ENCODE measurements around the gene CNGB1. TPM values are rescaled to one million over a fixed set of nuclear protein-coding genes. Genes with fewer than 3 reads are reported as not detected.
A peak's percentile ranks its signal among the peaks of the same experiment; 100 is the strongest.

CNGB1 gene
- total RNA-seq = not detected in 2 replicates

DNA sequence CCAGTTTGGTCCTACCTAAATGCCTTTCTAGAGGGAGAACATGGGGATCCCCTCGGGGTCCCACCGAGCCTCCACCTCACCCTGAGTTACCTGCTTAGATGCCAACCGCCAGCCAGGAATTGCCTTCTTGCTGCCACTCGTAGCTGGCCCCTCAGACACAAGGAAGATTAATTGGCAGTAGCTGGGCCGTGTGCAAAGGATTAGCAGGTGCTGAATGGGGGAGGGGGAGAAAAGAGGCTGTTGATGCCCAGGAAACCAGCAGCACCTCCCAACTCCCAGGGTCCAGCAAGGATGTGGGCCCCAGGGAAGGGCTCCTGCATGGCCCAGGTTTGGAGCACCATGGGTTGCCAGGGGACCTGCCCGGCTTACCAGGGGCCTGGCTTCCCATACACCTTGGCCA lies at the start of gene CNGB1:
Gene CNGB1 (minus strand): TSS at position 159 of the 400 bp plus-strand sequence. CDS start 3,842 bp downstream, outside the sequence.
- TF ChIP-seq, protein P1, sequence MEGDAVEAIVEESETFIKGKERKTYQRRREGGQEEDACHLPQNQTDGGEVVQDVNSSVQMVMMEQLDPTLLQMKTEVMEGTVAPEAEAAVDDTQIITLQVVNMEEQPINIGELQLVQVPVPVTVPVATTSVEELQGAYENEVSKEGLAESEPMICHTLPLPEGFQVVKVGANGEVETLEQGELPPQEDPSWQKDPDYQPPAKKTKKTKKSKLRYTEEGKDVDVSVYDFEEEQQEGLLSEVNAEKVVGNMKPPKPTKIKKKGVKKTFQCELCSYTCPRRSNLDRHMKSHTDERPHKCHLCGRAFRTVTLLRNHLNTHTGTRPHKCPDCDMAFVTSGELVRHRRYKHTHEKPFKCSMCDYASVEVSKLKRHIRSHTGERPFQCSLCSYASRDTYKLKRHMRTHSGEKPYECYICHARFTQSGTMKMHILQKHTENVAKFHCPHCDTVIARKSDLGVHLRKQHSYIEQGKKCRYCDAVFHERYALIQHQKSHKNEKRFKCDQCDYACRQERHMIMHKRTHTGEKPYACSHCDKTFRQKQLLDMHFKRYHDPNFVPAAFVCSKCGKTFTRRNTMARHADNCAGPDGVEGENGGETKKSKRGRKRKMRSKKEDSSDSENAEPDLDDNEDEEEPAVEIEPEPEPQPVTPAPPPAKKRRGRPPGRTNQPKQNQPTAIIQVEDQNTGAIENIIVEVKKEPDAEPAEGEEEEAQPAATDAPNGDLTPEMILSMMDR (IDR thresholded peaks at IDR 0.05; ENCODE audit: extremely low read depth, low read depth, low read length) = no peak
- no peak within 1 kb of the TSS for H2AFZ ChIP-seq (ENCODE audit: low read length)
- no peak within 1 kb of the TSS for H3K27ac ChIP-seq (ENCODE audit: low read depth, low read length)
- DNase-seq (ENCODE audit: insufficient read length, low spot score, missing footprints) = peak; percentile 21
- no peaks in the 10 kb centered on the region for H4K20me1 ChIP-seq (ENCODE audit: insufficient read depth, low read length)
- no peaks in the 10 kb centered on the region for H3K36me3 ChIP-seq (ENCODE audit: insufficient read depth, low read length)
- no peaks in the 10 kb centered on the region for H3K9me3 ChIP-seq (ENCODE audit: low read depth, low read length)
- H3K4me1 ChIP-seq (ENCODE audit: insufficient read depth, low read length) = no peaks in the 10 kb centered on the region
- H3K27me3 ChIP-seq (ENCODE audit: insufficient read depth, low read length) = peaks cover 15% of the 10 kb centered on the region
- no peaks in the 10 kb centered on the region for H3K79me2 ChIP-seq (ENCODE audit: insufficient read depth, low read length)
- H3K4me3 ChIP-seq (ENCODE audit: insufficient read depth, low read length) = no peak within 1 kb of the TSS
- no peak within 1 kb of the TSS for H3K4me2 ChIP-seq (ENCODE audit: insufficient read depth, low read length)

DNA sequence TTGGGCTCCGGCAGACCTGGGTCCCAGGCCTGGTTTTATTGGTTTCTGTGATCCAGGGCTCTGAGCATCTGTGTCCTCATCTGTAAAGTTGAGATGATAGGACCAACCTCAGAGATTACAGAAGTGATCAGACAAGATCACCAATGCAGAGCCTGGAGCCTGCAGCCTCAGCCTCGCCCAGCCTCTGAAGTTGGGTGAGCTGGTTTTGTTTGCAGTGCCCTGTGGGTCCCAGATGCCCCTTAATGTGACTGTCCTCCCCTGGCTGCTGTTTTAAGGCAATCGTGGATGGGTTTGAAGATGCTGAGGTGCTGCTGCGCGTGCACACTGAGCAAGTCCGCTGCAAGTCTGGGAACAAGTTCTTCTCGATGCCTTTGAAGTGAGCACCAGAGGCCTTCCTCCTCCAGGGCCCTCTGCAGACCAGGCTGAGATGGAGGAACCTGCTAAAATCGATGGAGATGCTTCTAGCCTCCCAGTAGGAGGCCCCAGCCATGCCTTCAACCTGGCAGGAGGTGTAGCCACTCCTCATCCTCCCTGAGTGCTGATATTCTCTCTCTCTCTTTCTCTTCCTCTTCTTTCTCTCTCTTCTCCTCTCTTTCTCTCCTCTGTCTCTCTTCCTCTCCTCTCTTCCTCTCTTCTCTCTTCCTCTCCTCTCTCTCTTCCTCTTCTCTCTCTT lies 49.1 kb upstream of the CNGB1 start:
- Histone ChIP-seq H3K36me3 (ENCODE audit: insufficient read depth, low read length) (peaks cover 3% of the 10 kb centered on the region), H3K79me2 (ENCODE audit: insufficient read depth, low read length) (no peaks in the 10 kb centered on the region), H3K4me1 (ENCODE audit: insufficient read depth, low read length) (peaks cover 17% of the 10 kb centered on the region), H4K20me1 (ENCODE audit: insufficient read depth, low read length) (peaks cover 8% of the 10 kb centered on the region), H3K4me3 (ENCODE audit: insufficient read depth, low read length) (no peak overlapping the region), H3K27me3 (ENCODE audit: insufficient read depth, low read length) (peaks cover 16% of the 10 kb centered on the region), H2AFZ (ENCODE audit: low read length) (no peak overlapping the region), H3K4me2 (ENCODE audit: insufficient read depth, low read length) (no peak overlapping the region), H3K27ac (ENCODE audit: low read depth, low read length) (no peak overlapping the region), H3K9me3 (ENCODE audit: low read depth, low read length) (no peaks in the 10 kb centered on the region)
- TF ChIP-seq, protein P1 (IDR thresholded peaks at IDR 0.05; ENCODE audit: extremely low read depth, low read depth, low read length) = no peak
- peak; percentile 26 for DNase-seq (ENCODE audit: insufficient read length, low spot score, missing footprints)

DNA sequence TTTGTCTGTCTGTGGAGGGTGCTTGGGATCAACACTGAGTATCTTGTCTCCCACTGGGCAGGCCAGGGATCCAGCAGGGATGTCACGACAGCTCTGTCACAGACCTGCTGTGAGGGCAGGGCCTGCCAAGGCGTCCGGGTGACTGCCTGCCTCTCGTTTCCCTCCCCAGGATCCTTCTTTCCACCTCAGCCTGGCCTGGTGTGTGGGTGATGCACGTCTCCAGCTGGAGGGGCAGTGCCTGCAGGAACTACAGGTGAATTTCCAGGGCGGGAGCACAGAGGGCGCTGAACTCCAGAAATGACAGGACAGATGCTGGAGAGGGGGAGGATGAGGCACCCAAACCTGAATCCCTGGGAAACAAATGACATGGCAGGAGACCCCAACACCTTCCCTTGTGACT lies 47.9 kb upstream of the CNGB1 start:
- Histone ChIP-seq H3K79me2 (ENCODE audit: insufficient read depth, low read length) (no peaks in the 10 kb centered on the region), H3K27me3 (ENCODE audit: insufficient read depth, low read length) (peaks cover 4% of the 10 kb centered on the region), H3K4me1 (ENCODE audit: insufficient read depth, low read length) (peaks cover 14% of the 10 kb centered on the region), H3K36me3 (ENCODE audit: insufficient read depth, low read length) (peaks cover 5% of the 10 kb centered on the region), H3K27ac (ENCODE audit: low read depth, low read length) (no peak overlapping the region), H2AFZ (ENCODE audit: low read length) (no peak overlapping the region), H4K20me1 (ENCODE audit: insufficient read depth, low read length) (peaks cover 8% of the 10 kb centered on the region), H3K4me3 (ENCODE audit: insufficient read depth, low read length) (no peak overlapping the region), H3K4me2 (ENCODE audit: insufficient read depth, low read length) (no peak overlapping the region), H3K9me3 (ENCODE audit: low read depth, low read length) (no peaks in the 10 kb centered on the region)
- TF ChIP-seq, protein P1 (IDR thresholded peaks at IDR 0.05; ENCODE audit: extremely low read depth, low read depth, low read length) = no peak
- DNase-seq (ENCODE audit: insufficient read length, low spot score, missing footprints) = peak; percentile 45

DNA sequence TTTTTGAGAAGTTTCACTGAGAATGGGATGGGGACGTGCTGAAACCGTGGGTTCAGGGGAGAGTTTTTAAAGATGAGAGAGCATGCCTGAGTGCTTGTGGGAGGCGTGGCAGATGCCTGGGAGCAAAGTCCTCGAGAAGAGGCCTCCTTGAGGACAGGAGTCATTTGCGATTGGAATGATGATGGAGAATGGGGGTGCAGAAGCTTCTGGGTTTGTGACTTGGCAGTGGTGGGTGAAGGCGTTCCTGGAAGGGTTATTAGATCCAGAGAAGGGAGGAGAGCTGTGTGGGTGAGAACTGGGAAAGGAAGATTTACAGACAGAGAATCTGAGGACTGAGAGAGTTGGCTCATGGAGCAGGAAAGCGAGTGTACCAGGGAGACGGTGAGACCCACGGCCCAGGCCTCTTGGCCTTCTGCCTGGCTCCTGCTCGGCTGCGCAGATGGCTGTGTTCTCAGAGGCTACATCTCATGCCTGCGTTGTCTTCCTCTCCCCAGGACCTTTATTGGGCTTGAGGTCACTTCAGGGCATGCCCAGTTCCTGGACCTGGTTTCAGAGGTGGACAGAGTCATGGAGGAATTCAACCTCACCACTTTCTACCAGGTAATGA lies 46.0 kb upstream of the CNGB1 start:
- TF ChIP-seq, protein P1 (IDR thresholded peaks at IDR 0.05; ENCODE audit: extremely low read depth, low read depth, low read length) = no peak
- no peaks in the 10 kb centered on the region for H3K9me3 ChIP-seq (ENCODE audit: low read depth, low read length)
- H3K27ac ChIP-seq (ENCODE audit: low read depth, low read length) = no peak overlapping the region
- no peak overlapping the region for H2AFZ ChIP-seq (ENCODE audit: low read length)
- no peaks in the 10 kb centered on the region for H3K79me2 ChIP-seq (ENCODE audit: insufficient read depth, low read length)
- peaks cover 11% of the 10 kb centered on the region for H3K36me3 ChIP-seq (ENCODE audit: insufficient read depth, low read length)
- no peaks in the 10 kb centered on the region for H3K27me3 ChIP-seq (ENCODE audit: insufficient read depth, low read length)
- H3K4me1 ChIP-seq (ENCODE audit: insufficient read depth, low read length) = peaks cover 4% of the 10 kb centered on the region
- peaks cover 4% of the 10 kb centered on the region for H4K20me1 ChIP-seq (ENCODE audit: insufficient read depth, low read length)
- peak; percentile 45 for DNase-seq (ENCODE audit: insufficient read length, low spot score, missing footprints)
- no peak overlapping the region for H3K4me3 ChIP-seq (ENCODE audit: insufficient read depth, low read length)
- H3K4me2 ChIP-seq (ENCODE audit: insufficient read depth, low read length) = no peak overlapping the region
